GM12878 (cell line): ENCODE results near the gene HLA-DRA.

Experiments used
- CBX3 ChIP-seq: fragments of 200-600 bp; sonication (generic); IDR thresholded peaks from 2 replicates; pipeline ENCODE4 v1.6.1; 2016; ENCODE audit warnings: low read depth, borderline replicate concordance
- GABPA ChIP-seq: IDR thresholded peaks from 2 replicates; pipeline ENCODE4 v1.6.1; 2014; ENCODE audit warnings: antibody characterized with exemption, low read depth, mild to moderate bottlenecking, inconsistent platforms
- HCFC1 ChIP-seq: fragments of 150-350 bp; IDR thresholded peaks from 2 replicates; pipeline ENCODE4 v1.6.1; 2014; ENCODE audit warnings: low read length
- KAT2A ChIP-seq: conservative IDR thresholded peaks from 2 replicates; pipeline ENCODE4 v1.6.1; 2011; ENCODE audit warnings: low read depth, low read length; ENCODE audit not compliant: control insufficient read depth
- MYC ChIP-seq: IDR thresholded peaks from 2 replicates; pipeline ENCODE4 v1.6.1; 2011; ENCODE audit warnings: mild to moderate bottlenecking, low read length, moderate library complexity, inconsistent platforms; ENCODE audit not compliant: insufficient read depth, insufficient replicate concordance, insufficient read length, severe bottlenecking
- PBX3 ChIP-seq: IDR thresholded peaks from 2 replicates; pipeline ENCODE4 v1.6.1; 2011; ENCODE audit warnings: mild to moderate bottlenecking, low read depth, low read length, moderate library complexity; ENCODE audit not compliant: insufficient replicate concordance
- TAF1 ChIP-seq: IDR thresholded peaks from 2 replicates; pipeline ENCODE4 v1.6.1; 2011; ENCODE audit warnings: mild to moderate bottlenecking, low read depth, low read length, borderline replicate concordance
- TF ChIP-seq, protein P1 (sequence below): fragments of 450-650 bp; formaldehyde crosslinking; IDR thresholded peaks from 2 replicates; pipeline ENCODE4 v1.4.0; 2022; ENCODE audit warnings: mild to moderate bottlenecking, moderate library complexity
- TF ChIP-seq, protein P2 (sequence below), 3 experiments: IDR thresholded peaks in 2 of 3; conservative IDR thresholded peaks in 1 of 3; 2 replicates each; pipeline ENCODE4 v1.5.1; 2011; ENCODE audit warnings: low read depth in 3 of 3, low read length in 3 of 3, mild to moderate bottlenecking in 3 of 3, control low read depth in 2 of 3, moderate library complexity in 2 of 3, inconsistent platforms in 1 of 3, mixed read lengths in 1 of 3; ENCODE audit not compliant: control insufficient read depth in 2 of 3, insufficient read depth in 1 of 3; ENCODE audit errors: extremely low read depth in 1 of 3

DNA sequence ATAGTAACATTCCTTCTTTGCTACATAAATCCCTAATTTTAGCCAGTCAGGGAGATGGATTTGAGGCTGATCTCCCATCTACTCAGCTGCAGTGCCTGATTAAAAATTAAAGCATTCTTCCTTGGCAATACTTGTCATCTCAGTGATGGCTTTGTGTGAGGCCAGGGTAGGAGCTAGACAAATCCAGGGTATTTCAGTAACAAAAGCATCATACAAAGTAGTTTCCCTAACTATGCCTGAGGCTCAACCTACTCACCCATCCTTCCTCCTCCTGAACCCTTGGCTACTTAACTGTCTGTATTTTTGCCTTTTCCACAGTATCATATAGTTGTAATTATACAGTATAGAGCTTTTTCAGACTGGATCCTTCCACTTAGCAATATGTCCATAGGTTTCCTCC, 52.7 kb downstream of the HLA-DRA start:
- TF ChIP-seq HCFC1 (no peak), GABPA (no peak), PBX3 (no peak), CBX3 (no peak), MYC (no peak), KAT2A (no peak), TAF1 (no peak)
- TF ChIP-seq, protein P1, sequence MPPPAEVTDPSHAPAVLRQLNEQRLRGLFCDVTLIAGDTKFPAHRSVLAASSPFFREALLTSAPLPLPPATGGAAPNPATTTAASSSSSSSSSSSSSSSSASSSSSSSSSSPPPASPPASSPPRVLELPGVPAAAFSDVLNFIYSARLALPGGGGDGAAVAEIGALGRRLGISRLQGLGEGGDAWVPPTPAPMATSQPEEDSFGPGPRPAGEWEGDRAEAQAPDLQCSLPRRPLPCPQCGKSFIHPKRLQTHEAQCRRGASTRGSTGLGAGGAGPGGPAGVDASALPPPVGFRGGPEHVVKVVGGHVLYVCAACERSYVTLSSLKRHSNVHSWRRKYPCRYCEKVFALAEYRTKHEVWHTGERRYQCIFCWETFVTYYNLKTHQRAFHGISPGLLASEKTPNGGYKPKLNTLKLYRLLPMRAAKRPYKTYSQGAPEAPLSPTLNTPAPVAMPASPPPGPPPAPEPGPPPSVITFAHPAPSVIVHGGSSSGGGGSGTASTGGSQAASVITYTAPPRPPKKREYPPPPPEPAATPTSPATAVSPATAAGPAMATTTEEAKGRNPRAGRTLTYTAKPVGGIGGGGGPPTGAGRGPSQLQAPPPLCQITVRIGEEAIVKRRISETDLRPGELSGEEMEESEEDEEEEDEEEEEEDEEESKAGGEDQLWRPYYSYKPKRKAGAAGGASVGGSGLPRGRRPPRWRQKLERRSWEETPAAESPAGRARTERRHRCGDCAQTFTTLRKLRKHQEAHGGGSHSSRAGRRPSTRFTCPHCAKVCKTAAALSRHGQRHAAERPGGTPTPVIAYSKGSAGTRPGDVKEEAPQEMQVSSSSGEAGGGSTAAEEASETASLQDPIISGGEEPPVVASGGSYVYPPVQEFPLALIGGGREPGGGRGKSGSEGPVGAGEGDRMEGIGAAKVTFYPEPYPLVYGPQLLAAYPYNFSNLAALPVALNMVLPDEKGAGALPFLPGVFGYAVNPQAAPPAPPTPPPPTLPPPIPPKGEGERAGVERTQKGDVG (CRISPR knock-in tag), result no peak
- TF ChIP-seq, protein P2, sequence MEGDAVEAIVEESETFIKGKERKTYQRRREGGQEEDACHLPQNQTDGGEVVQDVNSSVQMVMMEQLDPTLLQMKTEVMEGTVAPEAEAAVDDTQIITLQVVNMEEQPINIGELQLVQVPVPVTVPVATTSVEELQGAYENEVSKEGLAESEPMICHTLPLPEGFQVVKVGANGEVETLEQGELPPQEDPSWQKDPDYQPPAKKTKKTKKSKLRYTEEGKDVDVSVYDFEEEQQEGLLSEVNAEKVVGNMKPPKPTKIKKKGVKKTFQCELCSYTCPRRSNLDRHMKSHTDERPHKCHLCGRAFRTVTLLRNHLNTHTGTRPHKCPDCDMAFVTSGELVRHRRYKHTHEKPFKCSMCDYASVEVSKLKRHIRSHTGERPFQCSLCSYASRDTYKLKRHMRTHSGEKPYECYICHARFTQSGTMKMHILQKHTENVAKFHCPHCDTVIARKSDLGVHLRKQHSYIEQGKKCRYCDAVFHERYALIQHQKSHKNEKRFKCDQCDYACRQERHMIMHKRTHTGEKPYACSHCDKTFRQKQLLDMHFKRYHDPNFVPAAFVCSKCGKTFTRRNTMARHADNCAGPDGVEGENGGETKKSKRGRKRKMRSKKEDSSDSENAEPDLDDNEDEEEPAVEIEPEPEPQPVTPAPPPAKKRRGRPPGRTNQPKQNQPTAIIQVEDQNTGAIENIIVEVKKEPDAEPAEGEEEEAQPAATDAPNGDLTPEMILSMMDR (IDR thresholded peaks at IDR 0.05 in 2 of 3, conservative IDR thresholded peaks at IDR 0.05 in 1 of 3; ENCODE audit: control insufficient read depth in 2 of 3, extremely low read depth in 1 of 3, insufficient read depth in 1 of 3, low read depth in 3 of 3, low read length in 3 of 3), result no peak
